NCI-H82 treated with DMSO at 0.1 percent for 48 hours (cell line): ENCODE data around the gene TVP23C.

Experiments
- DNase-seq: peaks from one replicate; lab custom pipeline; 2025; ENCODE audit not compliant: unreplicated experiment; lab: John Stamatoyannopoulos, UW

Gene TVP23C

DNA sequence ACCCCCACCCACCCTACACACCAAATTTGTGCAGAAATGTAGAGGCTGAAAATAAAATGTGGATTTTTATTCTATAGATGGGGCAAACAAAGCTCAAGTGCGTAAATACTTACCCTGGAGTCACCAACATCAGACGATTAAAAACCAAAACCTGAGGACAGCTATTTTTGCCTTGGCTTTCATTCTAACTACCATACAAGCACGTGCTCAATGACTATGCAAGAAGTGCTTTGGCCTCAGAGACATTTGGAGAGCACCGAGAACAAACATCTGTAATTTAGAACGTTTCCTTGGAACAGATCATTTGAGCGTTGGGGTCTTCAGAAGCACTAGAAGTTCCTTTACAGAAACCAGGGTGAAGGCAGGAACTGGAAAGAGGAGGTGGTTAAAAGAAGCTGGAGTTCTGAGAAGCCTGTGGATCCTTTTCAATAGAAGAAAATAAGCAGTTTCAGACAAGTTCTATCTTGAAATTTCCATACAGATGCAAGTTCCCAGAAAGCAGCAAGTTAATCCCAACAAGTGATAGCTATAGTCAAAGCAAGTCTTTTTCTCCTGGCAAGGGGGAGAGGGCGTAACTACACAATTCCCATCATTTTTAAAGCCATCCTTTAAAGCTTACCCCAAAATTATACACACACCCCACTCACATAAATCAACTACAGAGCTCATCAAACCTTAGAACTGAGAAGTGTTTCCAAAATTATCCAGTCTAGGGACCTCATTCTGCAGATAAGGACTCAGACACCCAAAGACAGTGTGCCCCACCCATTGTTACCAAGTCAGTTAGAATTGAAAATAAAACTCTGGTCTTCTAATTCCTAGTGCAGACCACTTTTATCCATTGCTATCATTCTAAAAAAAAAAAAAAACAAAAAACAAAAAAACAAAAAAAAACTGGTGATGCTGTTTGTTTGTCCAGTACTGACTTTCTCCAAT is 66.3 kb downstream of the TVP23C start:
- DNase-seq, result no peak

DNA sequence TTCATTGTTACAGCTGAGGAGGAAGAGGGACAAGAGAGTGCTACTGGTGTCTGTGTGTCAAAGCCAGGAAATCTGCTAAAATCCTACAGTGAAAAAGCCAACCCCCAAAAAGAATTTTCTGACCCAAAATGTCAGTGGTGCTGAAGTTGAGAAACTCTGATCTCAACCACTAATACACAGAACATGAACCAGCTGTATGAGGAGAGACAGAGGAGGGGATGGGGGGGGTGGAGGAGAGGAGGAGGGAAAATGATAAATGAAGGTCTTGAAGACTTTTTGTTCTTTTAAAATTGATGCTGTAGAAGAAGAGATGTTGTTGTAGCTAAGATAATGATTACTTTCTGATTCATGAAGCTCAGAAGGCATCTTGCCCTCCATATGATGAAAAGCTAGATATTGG is 68.5 kb downstream of the TVP23C start:
- no peak for DNase-seq

DNA sequence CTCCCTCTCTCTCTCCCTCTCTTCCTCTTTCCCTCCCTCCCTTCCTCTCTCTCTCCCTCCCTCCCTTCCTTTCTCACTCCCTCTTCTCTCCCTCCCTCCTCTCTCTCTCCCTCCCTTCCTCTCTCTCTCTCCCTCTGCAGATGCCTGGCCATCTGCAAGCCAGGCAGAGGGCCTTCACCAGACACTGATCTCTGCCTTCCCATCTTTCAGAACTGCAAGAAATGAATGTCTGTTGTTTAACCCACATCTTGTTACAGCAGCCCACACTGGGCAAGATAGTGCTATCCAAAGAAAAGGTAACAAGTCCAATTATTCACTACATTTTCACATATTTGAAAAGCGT is 69.6 kb downstream of the TVP23C start:
- no peak for DNase-seq

DNA sequence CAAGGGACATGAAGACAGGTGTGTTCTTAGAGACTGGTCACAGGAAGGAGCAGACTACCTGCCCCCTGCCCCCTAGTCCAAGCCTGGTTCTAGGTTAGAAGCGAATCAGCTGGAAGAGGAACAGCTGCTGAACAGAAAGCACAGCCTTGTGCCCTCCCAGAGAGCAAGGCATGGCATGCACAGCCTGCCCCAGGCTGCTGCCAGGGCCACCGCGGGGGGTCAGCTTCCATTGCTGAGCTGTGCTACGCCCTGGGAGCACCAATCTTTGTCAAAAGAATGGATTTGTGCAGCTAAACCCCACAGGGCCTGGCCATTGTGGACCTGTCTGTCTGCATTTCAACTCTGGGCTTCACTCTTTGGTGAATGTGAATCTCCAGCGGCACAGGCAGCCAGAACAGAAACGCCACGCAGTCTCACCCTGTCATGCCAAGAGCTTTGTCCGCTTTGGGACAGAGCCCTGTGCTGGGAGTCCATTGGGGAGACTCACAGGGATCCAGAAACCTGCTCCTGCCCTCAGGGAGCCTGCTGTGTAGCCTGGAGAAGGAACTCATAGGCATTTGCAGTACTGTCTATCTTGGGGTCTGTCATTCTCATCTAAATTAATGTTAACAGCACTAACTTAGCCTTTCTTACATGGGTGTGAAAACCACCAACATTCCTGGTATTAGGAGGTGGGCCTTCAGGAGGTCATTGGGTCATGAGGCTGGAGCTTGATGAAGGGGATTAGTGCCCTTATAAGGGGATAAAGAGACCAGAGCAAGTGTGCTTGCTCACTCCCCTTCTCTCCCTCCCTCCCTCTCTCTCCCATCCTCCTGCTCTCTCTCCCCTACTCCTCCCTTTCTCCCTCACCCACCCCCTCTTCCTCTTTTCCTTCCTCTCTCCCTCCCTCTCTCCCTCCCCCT is 70.2 kb downstream of the TVP23C start:
- DNase-seq, result no peak

DNA sequence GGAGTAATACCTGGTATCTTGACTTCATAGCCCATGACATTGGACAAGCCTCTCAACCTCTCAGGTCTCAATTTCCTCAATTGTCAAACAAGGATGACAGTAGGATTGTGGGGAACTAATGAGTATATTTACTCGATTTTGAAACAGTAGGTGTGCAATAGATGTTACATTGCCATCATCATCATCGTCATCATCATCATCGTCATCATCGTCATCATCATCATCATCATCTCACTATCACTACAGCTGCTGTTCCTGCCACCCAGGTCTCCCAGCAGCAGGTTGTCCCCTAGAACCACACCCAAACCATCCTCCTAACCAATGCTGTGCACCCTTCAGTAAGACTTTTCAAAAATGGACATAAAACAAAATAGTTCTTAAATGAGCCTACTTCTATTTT is 71.1 kb downstream of the TVP23C start:
- no peak for DNase-seq

DNA sequence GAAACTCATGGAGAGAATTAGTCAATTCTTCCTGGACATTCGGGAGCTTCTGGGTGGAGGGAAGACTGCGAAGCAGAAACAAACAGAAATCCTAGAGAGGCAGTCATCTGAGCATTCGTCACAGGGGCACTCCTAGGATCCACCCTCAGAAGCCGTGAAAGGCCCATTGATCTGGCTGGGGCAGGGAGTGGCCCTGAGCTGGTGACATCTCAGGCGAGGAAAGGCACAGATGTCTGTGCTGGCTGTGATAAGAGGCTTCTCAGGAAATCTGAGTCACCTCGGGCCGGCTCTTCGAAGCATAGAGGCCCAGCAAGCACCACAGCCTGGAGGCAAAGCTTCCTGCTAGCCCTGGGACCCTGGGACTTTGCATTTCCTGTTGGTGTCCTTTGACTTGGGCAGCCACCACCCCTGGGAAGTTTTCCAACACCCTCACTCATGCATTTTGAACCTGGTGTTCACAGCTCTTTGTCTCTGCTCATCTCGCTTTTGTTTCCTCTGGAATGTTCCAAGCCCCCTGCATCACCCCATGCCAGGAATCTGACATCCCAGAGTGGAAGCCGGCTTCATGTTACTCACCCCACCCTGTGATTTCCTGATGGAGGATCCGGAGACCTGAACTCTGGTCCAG is 72.5 kb downstream of the TVP23C start:
- DNase-seq, result no peak

DNA sequence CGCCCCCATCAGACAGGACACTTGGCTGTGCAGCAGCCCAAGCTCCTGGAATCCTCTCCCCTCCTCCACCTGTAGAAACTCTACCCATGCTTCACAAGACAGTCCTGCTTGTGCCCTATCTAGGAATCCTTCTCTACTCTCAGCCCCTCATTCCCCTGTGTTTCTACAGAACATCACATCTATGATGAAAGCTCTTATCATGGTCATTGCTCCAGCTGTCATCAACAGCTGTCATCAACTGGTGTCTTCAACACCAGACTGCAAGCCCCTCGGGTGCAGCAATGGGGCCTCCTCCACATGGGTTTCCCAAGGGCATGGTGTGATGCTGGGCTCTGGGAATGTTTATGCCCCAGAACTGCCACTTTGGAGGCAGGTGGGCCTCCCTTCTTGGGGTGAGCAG is 74.7 kb downstream of the TVP23C start:
- no peak for DNase-seq

DNA sequence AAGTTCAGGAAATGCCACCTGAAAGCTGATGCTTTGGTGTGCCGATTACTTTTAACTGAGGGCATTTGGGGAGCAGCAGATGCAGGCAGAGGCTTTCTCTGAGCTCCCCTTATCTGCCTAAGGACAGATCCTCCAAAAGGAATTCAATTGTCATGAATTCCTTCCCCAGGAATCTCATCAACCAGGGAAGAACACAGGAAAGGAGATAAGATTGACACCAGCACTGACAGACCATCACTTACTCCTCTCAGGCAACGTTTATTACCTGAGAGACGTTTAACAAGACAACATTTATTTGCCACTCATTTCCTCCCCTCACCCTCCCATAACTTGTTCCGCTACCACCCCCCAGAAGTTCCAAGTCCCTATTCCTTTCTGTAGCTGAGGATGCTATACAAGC is 78.2 kb downstream of the TVP23C start:
- no peak for DNase-seq

DNA sequence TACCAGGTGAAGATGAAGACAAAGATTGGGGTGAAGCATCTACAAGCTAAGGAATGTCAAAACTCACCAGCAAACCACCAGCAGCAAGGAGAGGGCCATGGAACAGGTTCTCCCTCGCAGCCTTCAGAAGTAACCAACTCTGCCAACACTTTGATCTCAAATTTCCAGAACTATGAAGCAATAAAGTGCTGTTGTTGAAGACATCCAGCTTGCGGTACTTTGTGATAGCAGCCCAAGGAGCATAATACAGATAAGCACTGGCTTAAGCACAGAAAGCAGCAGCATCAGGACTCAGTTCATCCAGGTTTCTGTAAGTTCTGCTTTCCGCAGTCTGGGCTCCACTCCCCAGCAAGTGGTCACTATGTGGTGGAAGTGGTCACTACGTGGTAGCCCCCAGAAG is 79.9 kb downstream of the TVP23C start:
- no peak for DNase-seq

DNA sequence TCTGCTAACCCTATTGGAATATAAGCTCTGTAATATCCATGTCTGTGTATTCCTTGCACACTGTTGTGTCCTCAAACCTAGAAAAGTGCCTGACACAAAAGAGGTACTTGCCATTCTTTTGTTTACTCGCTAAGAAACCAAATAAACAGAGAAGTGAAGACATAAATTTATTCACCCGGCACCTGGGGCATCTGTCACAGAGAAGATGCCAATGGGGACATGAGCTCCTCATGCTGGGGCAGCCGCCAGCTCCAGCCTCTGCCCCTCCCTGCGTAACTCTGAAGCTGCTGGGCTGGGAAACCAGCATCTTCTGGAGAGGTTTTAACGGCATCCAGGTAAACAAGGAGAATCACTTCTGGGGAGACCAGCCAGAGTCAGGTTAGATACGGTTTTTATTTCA is 80.8 kb downstream of the TVP23C start:
- no peak for DNase-seq

DNA sequence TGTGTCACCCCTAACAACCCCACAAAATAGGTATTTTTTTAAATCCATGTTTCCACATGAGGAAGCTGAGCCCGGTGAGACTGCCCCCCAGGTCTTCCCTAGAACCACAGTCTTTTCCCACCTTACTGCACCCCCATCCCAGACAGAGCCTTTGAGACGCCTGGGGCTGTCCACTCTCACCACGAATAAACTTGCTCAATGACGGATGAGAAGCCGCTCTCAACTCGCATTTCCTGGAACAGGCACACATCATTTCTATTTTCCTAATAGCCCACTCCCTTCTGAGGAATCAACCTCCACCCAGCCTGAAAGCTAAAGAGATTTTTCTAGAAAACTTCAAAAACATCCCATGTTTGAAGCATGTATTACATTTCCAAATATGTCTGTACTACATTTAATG is 81.8 kb downstream of the TVP23C start:
- DNase-seq, result no peak

DNA sequence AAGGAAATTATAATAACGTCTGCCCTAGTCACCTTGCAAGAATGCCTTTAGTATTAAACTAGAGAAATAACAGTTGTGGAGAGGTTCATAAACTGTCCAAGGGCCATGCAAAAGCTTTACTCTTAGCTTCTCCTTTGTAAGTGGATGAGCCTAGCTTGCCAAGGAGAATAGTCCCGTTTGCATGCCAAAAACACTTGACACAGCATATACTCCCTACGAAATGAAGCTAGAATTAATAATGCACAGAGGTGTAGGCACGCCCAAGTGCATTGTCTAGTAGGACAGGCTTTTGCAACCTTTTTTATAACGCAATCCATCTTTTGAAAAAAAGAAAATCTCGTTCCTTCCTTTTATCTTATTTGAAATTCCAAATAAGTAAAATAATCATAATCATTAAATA is 83.1 kb downstream of the TVP23C start:
- no peak for DNase-seq

DNA sequence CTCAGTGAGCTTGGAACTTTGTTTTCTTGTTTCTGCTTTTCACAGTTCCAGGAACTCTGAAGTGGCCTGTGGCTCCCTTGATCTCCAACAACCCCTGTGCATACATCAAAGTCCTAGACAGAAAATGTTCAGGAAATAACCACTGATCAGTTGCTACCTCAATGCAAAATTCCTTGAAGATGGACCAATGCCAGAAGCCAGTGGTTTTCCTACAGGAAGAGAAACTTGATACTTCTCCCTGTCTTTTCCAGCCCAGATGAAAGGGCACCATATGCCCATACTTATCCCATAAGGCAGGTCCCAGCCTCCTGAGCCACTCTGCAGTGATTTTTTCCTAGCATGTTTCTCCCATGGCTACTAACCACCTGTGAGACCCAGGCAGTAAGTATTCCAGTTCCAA is 83.6 kb downstream of the TVP23C start:
- no peak for DNase-seq

DNA sequence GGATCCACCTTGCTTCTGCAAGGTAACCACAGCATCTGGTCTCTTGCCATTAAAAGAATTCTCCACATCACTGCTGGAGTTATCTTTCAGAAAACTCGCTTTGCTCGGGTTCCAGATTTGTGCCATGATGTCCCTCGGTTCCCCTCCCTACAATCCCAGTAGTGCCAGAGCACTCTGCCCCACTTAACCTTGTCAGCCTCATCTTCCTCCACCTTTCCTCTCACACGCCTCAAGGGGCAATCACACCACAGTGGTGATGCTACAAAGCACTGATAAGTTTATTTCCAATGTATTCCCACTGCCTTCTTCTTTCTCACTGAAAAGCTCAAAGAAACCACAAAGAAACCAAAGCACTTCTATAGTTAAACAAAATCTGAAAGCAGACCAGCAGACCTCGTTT is 84.4 kb downstream of the TVP23C start:
- no peak for DNase-seq

DNA sequence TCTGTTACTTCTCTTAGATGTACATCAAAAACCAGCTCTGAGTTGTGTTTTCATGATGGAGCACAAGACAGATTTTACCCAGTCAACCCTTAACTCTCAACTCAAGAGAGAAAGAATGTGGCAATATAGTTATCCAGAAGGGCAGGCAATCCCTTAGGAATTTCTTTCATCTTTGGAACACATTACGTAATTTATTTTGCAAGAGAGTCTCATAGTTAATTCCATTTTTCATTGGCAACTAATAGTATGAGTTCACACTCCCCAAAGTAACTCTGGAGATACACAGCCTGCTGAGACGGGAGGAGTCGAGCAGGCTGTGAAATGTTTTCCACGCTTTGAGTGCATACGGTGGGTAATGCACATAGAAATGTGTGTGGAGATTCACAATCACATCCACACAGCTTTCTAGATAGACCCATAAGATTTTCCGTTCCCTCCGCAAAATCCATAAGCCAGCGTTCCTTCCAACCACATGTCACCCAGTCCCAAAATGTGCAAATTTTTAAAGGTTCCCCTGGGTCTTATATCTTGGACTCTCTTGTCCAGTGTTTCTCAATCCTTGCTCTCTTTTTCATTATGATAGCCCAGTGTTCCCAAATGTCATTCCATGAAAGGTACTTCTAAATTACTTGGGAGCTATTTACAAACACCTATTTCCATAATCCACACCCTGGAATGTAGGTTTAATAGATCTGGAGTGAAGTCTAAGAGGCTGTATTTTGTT is 87.5 kb downstream of the TVP23C start:
- DNase-seq, result no peak

DNA sequence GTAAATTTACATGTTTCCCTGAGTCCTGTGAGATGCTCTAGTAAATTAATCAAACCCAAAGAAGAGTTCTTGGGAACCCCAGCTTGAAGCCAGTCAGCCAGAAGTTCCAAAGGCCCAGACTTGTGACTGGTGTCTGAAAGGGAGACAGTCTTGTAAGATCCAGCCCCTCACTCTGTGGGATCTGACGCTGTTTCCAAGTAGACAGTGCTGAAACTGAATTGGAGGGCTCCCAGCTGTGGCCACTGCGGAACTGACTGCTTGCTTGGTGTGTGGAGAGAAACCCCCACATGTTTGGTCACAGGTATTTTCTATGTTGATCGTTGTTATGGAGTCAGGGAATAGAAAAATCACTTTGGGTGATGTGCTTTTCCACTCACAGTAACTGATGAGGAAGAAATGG is 90.4 kb downstream of the TVP23C start:
- DNase-seq, result no peak

DNA sequence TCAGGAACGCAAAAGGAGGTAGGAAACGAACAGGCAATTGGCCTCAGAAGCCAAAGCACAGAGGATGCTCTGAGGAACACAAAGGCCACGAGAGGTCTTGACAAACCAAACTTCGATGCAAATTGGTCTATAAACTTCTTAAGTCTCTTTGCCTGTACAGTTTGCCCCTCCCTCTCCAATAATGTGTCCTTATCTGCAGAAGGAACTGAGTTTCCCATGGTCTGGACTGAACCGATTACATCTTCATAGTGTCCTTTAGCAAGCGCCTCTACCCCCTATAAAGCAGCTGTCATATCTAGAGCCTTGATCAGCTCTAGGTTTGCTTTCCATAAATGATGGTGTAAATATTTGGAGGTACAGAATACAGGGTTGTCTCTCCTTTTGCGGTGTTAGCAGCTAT is 92.7 kb downstream of the TVP23C start:
- DNase-seq, result no peak

DNA sequence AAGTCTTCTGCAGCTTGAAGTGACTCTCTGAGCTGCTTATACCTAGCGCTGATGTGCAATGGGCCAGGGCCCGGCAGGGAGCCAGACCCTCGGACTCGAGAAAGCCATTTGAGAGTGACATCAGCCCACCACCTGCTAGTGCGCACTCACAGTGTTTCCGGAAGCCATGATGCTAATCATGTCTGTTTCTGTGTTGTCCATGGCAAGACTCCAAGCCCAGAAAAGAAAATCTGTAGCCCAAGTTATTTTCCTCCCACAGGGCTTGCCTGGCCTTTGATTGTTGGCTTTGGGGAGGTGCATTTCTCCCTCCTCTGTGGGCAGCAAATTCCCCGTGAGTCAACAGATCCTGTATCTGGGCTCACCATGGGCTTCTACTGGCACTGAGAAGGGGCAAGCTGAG is 94.0 kb downstream of the TVP23C start:
- no peak for DNase-seq

DNA sequence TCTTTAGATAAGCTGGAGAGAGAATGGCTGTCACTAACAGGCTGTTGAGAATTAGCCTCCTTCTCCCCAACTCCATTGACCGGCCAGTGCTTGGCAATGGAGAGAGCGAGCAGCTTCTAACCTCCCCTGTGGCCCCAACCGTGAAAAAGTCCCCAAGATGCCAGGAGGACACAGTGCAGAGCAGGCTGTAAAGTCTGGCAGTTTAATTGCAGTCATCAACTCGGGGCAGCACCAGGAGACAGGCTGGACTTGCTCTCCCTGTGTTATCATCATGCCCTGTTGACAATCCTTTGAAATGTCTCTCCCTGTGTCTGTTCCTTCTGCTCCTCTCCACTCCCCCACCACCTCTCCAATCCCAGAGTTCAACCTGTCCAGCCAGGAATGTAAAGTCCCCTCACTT is 95.2 kb downstream of the TVP23C start:
- no peak for DNase-seq

DNA sequence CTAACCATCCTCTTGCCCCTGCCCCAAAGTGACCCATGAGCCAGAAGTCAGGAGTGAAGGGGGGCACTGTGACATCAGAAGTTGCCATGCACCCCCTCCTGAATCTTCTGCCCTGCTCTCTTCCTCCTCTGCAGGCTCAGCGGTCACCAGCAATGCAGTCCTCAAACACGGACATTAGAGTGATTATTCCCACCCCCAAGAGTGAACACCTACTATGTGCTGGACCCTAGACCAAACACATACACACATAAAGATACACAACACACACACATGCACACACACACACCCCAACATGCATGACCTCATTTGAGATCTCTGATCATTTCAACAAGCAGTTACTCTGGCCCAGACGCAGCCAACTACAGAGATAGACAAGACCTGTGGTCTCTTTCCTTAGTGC is 95.7 kb downstream of the TVP23C start, which contains the start of gene CDRT4:
Gene CDRT4, minus strand, starts transcription at position 30 of the 400 bp plus-strand sequence. CDS start 27,383 bp downstream, outside the sequence.
- no peak for DNase-seq

DNA sequence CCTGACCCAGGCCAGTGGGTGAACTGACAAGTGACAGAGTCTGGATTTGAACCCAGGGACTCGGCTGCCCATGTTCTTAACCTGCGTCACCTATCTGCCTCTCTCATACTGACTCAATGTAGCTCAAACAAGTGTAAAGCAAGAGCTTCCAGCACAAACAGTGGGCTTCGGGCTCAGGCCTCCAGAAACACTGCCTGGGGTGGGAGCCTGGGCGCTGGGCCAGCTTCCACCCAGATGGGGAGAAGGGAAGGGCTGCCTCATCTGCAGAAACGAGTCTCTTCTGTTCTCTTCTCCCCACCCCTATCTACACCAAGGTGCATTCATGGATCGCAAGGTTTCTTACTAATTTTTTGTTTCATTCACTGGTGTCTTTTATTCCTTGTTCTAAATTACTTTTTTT is 97.2 kb downstream of the TVP23C start:
- no peak for DNase-seq
